Fibroblast of lung (primary cell): Measurements from ENCODE around the gene MDFI.

ENCODE experiments used
- CTCF ChIP-seq, 2 donors: IDR thresholded peaks in 1 of 2; conservative IDR thresholded peaks in 1 of 2; 1 replicate in 1 of 2; 2 replicates in 1 of 2; pipeline ENCODE4 v1.5.1; 2011 to 2012; ENCODE audit warnings: low read length in 2 of 2, control low read depth in 1 of 2, inconsistent platforms in 1 of 2, low read depth in 1 of 2, mild to moderate bottlenecking in 1 of 2
- EZH2 ChIP-seq: IDR thresholded peaks from 2 replicates; pipeline ENCODE4 v1.5.1; 2012; ENCODE audit warnings: low read length, control low read depth, mild to moderate bottlenecking; ENCODE audit errors: missing control alignments

- TF ChIP-seq CTCF (conservative IDR thresholded peaks at IDR 0.05 in 1 of 2, IDR thresholded peaks at IDR 0.05 in 1 of 2; ENCODE audit: low read depth in 1 of 2, low read length in 2 of 2) (no peak), EZH2 (no peak)
These were observed 60.8 kb downstream of the MDFI start for GRCh38 chr6:41699063-41699462.
